H1 (cell line): ENCODE measurements around the gene ATL3. TPM values are rescaled to one million over a fixed set of nuclear protein-coding genes. Genes with fewer than 3 reads are reported as not detected.

Experiments
- CEBPB ChIP-seq: IDR thresholded peaks from 2 replicates; pipeline ENCODE4 v1.6.1; 2012; ENCODE audit warnings: low read depth, low read length
- NRF1 ChIP-seq: IDR thresholded peaks from 2 replicates; pipeline ENCODE4 v1.6.1; 2011; ENCODE audit warnings: mild to moderate bottlenecking, low read depth, low read length, improper control_type of control experiment
- polyA plus RNA-seq, 7 experiments: library from polyadenylated mRNA; depleted of rRNA in 3 of 7; stranded (reverse) in 5 of 7; unstranded in 2 of 7; fragments of >200 nt in 5 of 7; fragments of 200-250 nt in 2 of 7; gene quantifications; 1 replicate in 5 of 7; 2 replicates in 1 of 7; 4 replicates in 1 of 7; pipeline versions ENCODE4 v1.2.1 to v1.2.3, GENCODE V29; 2011 to 2013; ENCODE audit warnings: missing spikeins in 2 of 7, mixed read lengths in 2 of 7
- total RNA-seq: library from RNA; stranded (reverse); fragmentation: NEBNext Ultra II Directional; extraction: Animal tissue kit (Norgen Biotek cat#: 25700); gene quantifications from 2 replicates; pipeline ENCODE4 v1.2.1, GENCODE V29; 2021

Gene ATL3
- total and polyA plus RNA-seq, 2 of the 8 experiments (the other 6 are each of a cell fraction or from before 2014, with no cell fraction given), result 7.8 to 24.5 TPM

GRCh38 chr11:63623513-63624140, 47.5 kb downstream of the ATL3 start (continued):
- TF ChIP-seq NRF1 (no peak), CEBPB (no peak)
